Prostate gland (tissue), 2 donors: Measurements from ENCODE around the gene ITIH5.

Experiments
- CTCF ChIP-seq, 4 experiments: fragments of 200-600 bp in 2 of 4; fragments of 450-650 bp in 2 of 4; sonication (generic) in 2 of 4; IDR thresholded peaks; 1 replicate in 3 of 4; 2 replicates in 1 of 4; pipeline ENCODE4 v1.5.1; 2016 to 2019; ENCODE audit warnings: antibody characterized with exemption in 4 of 4, mild to moderate bottlenecking in 2 of 4, moderate library complexity in 2 of 4
- POLR2A ChIP-seq: fragments of 450-650 bp; IDR thresholded peaks from one replicate; pipeline ENCODE4 v1.6.1; 2016; ENCODE audit warnings: antibody characterized with exemption, mild to moderate bottlenecking
- POLR2AphosphoS5 ChIP-seq: sonication (generic); formaldehyde crosslinking; IDR thresholded peaks from one replicate; pipeline ENCODE4 v1.6.1; 2017; ENCODE audit warnings: antibody characterized with exemption

GRCh38 chr10:7553531-7553930, 113.2 kb downstream of the ITIH5 start:
- TF ChIP-seq CTCF (IDR thresholded peaks at IDR 0.05), result no peak
- TF ChIP-seq POLR2A, result no peak
- TF ChIP-seq POLR2AphosphoS5, result no peak
